SU-DHL-6 (cell line): Measurements from ENCODE around the gene ATG101.

Experiments
- H2AFZ ChIP-seq: fragments of 200-600 bp; sonication (generic); 2 replicates; pipeline ENCODE4 v1.6.1; 2014; ENCODE audit warnings: low read depth, mild to moderate bottlenecking, moderate library complexity, mixed read lengths, antibody characterized with exemption, low read length; ENCODE audit not compliant: severe bottlenecking
- H3F3A ChIP-seq: fragments of 200-600 bp; shearing (Covaris generic); 2 replicates; pipeline ENCODE4 v1.6.0; 2016; ENCODE audit warnings: antibody characterized with exemption, mild to moderate bottlenecking; ENCODE audit not compliant: insufficient read depth
- H3K27ac ChIP-seq: fragments of 200-600 bp; sonication (generic); 2 replicates; pipeline ENCODE4 v1.5.1; 2016; ENCODE audit warnings: low read depth, mild to moderate bottlenecking, low read length, moderate library complexity, mixed read lengths
- H3K27me3 ChIP-seq: fragments of 200-600 bp; sonication (generic), shearing (Covaris generic); 2 replicates; pipeline ENCODE4 v1.6.0; 2014; ENCODE audit warnings: mild to moderate bottlenecking, low read length
- H3K36me3 ChIP-seq: fragments of 200-600 bp; sonication (generic); 2 replicates; pipeline ENCODE4 v1.6.1; 2014; ENCODE audit warnings: mild to moderate bottlenecking, low read length, mixed read lengths
- H3K4me2 ChIP-seq: fragments of 300-600, 200-600 bp; shearing (Covaris generic), sonication (generic); 2 replicates; pipeline ENCODE4 v1.6.0; 2014; ENCODE audit warnings: low read length, low read depth, mild to moderate bottlenecking; ENCODE audit not compliant: poor library complexity, severe bottlenecking
- H3K4me3 ChIP-seq: fragments of 200-600 bp; sonication (generic); 2 replicates; pipeline ENCODE4 v1.5.1; 2014; ENCODE audit warnings: antibody characterized with exemption, low read length, mild to moderate bottlenecking, mixed read lengths; ENCODE audit not compliant: insufficient read depth, poor library complexity, severe bottlenecking
- H3K79me2 ChIP-seq: fragments of 200-600 bp; sonication (generic); 2 replicates; pipeline ENCODE4 v1.6.1; 2014; ENCODE audit warnings: mild to moderate bottlenecking, low read length, moderate library complexity; ENCODE audit not compliant: insufficient read depth
- H3K9ac ChIP-seq: fragments of 200-600 bp; sonication (generic); 2 replicates; pipeline ENCODE4 v1.7.0; 2014; ENCODE audit warnings: mild to moderate bottlenecking, low read length
- H3K9me2 ChIP-seq: fragments of 200-600 bp; sonication (generic); replicated peaks from 2 replicates; pipeline ENCODE4 v1.6.1; 2014; ENCODE audit warnings: low read length; ENCODE audit not compliant: insufficient read depth
- H3K9me3 ChIP-seq: fragments of 200-600 bp; sonication (generic); 2 replicates; pipeline ENCODE4 v1.6.1; 2014; ENCODE audit warnings: low read length, mixed read lengths; ENCODE audit not compliant: insufficient read depth
- H4K20me1 ChIP-seq: fragments of 200-600 bp; sonication (generic); 2 replicates; pipeline ENCODE4 v1.6.1; 2014; ENCODE audit warnings: low read depth, mild to moderate bottlenecking, antibody characterized with exemption, low read length, moderate library complexity, mixed read lengths
- CTCF ChIP-seq: fragments of 200-600 bp; sonication (generic); IDR thresholded peaks from one replicate; pipeline ENCODE4 v1.5.1; 2017; ENCODE audit warnings: antibody characterized with exemption, mild to moderate bottlenecking, low read length, moderate library complexity; ENCODE audit not compliant: insufficient read depth, poor library complexity, severe bottlenecking
- EZH2phosphoT487 ChIP-seq: fragments of 200-600 bp; sonication (generic), shearing (Covaris generic); conservative IDR thresholded peaks from 2 replicates; pipeline ENCODE4 v1.6.1; 2018; ENCODE audit warnings: mild to moderate bottlenecking, antibody characterized with exemption, low read length, moderate library complexity, mixed read lengths

The ATG101 gene

DNA sequence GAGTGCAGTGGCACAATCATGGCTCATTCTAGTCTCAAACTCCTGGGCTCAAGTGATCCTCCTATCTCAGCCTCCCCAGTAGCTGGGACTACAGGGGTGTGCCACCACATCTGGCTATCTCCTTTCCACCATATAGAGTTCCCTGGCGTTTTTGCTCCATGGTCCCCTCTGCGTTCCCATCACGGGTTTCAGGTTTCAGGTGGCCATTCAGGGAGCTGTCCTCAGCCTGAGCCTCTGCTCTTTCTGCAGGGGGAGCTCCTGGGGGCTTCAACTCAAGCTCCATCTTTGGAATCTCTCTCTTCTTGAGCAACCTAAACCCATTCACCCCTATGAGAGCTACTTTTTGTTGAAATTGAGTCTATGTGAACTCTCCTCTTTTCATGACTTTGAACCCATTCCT is 21.3 kb downstream of the ATG101 start:
- no peak overlapping the region for H2AFZ ChIP-seq
- no peak overlapping the region for H3K4me3 ChIP-seq
- H3K27me3 ChIP-seq, result no peaks in the 10 kb centered on the region
- H3K9me3 ChIP-seq, result no peaks in the 10 kb centered on the region
- H3F3A ChIP-seq, result no peaks in the 10 kb centered on the region
- H3K9me2 ChIP-seq, result no peaks in the 10 kb centered on the region
- H3K36me3 ChIP-seq, result no peaks in the 10 kb centered on the region
- H3K9ac ChIP-seq, result no peak overlapping the region
- no peaks in the 10 kb centered on the region for H3K79me2 ChIP-seq
- no peak overlapping the region for H3K27ac ChIP-seq
- H3K4me2 ChIP-seq, result no peak overlapping the region
- H4K20me1 ChIP-seq, result no peaks in the 10 kb centered on the region
- TF ChIP-seq EZH2phosphoT487 (no peak), CTCF (no peak)

DNA sequence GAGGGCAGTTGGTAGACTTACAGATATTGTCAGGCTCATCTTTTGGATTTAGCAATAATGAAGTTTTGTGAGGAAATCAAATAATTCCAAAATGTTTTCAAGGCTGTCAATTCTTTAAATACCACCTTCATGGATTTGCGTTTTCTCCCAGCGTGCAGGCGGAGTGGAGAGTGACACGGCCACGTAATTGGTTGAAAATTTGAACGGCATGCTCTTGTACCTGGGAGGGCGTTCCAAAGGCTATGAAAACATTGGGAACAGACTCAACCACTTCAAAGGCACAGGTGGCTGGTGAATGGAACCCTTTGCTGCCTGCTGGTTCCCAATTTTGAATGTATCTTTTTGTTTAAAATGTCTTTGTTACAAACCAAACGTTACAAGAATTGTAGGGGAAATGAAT is 22.1 kb downstream of the ATG101 start:
- no peak overlapping the region for H3K27ac ChIP-seq
- no peak overlapping the region for H2AFZ ChIP-seq
- TF ChIP-seq EZH2phosphoT487, result no peak
- no peak for TF ChIP-seq CTCF
- H4K20me1 ChIP-seq, result no peaks in the 10 kb centered on the region
- H3K4me3 ChIP-seq, result no peak overlapping the region
- no peak overlapping the region for H3K9ac ChIP-seq
- no peaks in the 10 kb centered on the region for H3K27me3 ChIP-seq
- no peaks in the 10 kb centered on the region for H3K9me2 ChIP-seq
- no peaks in the 10 kb centered on the region for H3K9me3 ChIP-seq
- no peak overlapping the region for H3K4me2 ChIP-seq
- no peaks in the 10 kb centered on the region for H3F3A ChIP-seq
- H3K79me2 ChIP-seq, result no peaks in the 10 kb centered on the region
- no peaks in the 10 kb centered on the region for H3K36me3 ChIP-seq

DNA sequence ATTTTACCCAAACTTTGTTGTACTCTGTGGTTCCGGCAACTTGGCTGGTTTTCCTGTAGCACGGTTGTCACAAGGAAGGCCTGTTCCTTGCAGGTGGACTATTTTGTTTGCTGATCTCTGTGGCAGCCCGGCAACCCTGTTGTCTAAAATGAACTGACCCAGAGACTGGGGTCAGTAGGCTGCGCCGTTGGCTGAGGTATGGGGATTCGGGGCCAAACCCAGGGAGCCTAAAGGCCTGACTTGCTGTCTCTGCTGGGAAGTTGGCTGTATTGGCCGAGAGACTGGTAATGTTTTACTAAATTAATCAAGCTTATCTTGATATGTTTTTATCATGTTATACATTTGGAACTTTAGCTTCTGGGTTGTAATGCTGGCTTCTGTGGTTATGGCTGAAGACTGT is 23.6 kb downstream of the ATG101 start:
- H3K4me3 ChIP-seq, result no peak overlapping the region
- no peaks in the 10 kb centered on the region for H4K20me1 ChIP-seq
- no peaks in the 10 kb centered on the region for H3F3A ChIP-seq
- H3K36me3 ChIP-seq, result no peaks in the 10 kb centered on the region
- H2AFZ ChIP-seq, result no peak overlapping the region
- H3K79me2 ChIP-seq, result no peaks in the 10 kb centered on the region
- no peaks in the 10 kb centered on the region for H3K9me3 ChIP-seq
- H3K27me3 ChIP-seq, result no peaks in the 10 kb centered on the region
- no peak overlapping the region for H3K9ac ChIP-seq
- TF ChIP-seq CTCF, result no peak
- no peak overlapping the region for H3K27ac ChIP-seq
- H3K4me2 ChIP-seq, result no peak overlapping the region
- no peaks in the 10 kb centered on the region for H3K9me2 ChIP-seq
